ENCODE data around the gene AHSG.

DNA sequence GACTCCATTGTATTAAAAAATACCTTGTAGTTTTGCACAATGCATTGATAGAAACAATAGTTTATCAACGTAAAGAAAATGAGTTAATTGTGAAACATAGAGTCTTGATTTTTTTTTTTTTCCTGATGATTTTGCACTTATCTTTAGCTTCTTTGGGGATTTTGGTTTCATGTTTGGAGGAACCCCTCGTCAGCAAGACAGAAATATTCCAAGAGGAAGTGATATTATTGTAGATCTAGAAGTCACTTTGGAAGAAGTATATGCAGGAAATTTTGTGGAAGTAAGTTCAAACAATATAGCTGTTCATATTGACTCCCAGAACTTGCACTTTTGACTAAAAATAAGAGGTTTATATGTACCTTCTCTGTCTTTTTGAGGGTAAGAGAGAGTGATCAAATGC, 35.3 kb upstream of the AHSG start:
- TF ChIP-seq, protein P1, sequence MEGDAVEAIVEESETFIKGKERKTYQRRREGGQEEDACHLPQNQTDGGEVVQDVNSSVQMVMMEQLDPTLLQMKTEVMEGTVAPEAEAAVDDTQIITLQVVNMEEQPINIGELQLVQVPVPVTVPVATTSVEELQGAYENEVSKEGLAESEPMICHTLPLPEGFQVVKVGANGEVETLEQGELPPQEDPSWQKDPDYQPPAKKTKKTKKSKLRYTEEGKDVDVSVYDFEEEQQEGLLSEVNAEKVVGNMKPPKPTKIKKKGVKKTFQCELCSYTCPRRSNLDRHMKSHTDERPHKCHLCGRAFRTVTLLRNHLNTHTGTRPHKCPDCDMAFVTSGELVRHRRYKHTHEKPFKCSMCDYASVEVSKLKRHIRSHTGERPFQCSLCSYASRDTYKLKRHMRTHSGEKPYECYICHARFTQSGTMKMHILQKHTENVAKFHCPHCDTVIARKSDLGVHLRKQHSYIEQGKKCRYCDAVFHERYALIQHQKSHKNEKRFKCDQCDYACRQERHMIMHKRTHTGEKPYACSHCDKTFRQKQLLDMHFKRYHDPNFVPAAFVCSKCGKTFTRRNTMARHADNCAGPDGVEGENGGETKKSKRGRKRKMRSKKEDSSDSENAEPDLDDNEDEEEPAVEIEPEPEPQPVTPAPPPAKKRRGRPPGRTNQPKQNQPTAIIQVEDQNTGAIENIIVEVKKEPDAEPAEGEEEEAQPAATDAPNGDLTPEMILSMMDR (IDR thresholded peaks at IDR 0.05), result no peak
- TF ChIP-seq POLR2AphosphoS5 (IDR thresholded peaks at IDR 0.05) (no peak), POLR2A (IDR thresholded peaks at IDR 0.05) (no peak), EP300 (IDR thresholded peaks at IDR 0.05) (no peak)
